Measurements from ENCODE around the gene SOHLH1. TPM values are rescaled to one million over a fixed set of nuclear protein-coding genes. Genes with fewer than 3 reads are reported as not detected.

SOHLH1 gene
- total RNA-seq, 1 experiment from 2014 or later, result not detected

DNA sequence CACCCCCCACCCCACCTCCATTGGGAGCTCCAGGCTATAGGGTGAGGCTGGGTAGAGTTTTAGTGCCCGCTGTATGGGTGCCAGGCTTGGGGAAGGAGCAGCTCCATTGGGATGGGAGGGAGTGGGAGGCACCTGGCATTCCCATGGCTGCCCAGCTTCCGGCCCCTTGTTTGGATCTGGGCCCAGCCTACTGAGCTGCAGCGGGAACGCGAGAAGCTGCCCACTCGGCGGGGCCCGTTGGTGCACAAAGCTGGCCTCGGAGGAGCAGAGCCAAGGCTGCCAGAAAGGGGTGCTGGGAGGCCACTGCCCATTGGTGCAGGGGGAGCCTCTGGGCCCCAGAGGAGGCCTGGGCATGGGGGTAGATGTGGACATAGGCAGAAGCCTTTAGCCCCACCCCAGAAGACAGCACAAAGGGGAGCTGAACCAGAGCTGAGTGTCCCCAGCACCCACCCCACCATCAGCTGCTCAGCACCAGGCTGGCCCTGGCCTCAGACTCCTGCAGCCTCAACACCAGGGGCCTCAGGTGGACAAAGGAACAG is 31.7 kb downstream of the SOHLH1 start:
- BruUV-seq (replicated peaks), result no TSS peak
- Histone ChIP-seq H3K4me3 (no peak overlapping the region), H3K9me2 (ENCODE audit: insufficient read depth) (no peaks in the 10 kb centered on the region), H3K27me3 (ENCODE audit: insufficient read depth, low read depth) (peaks cover 91% of the 10 kb centered on the region), H3K4me1 (replicated peaks; ENCODE audit: insufficient read depth) (no peaks in the 10 kb centered on the region), H3K79me2 (ENCODE audit: low read depth) (no peaks in the 10 kb centered on the region), H4K20me1 (ENCODE audit: insufficient read depth) (no peaks in the 10 kb centered on the region), H2AFZ (no peak overlapping the region), H3F3A (ENCODE audit: insufficient read depth, low read depth) (no peaks in the 10 kb centered on the region), H3K27ac (no peak overlapping the region), H3K4me2 (no peak overlapping the region), H3K36me3 (ENCODE audit: low read depth) (no peaks in the 10 kb centered on the region), H3K9me3 (ENCODE audit: insufficient read depth, low read depth) (no peaks in the 10 kb centered on the region)
- intact Hi-C loops (cut with micrococcal nuclease; ENCODE audit: unreplicated experiment), result no loop called here
- CTCF ChIA-PET, result no interaction called here
- TF ChIP-seq, protein P1, sequence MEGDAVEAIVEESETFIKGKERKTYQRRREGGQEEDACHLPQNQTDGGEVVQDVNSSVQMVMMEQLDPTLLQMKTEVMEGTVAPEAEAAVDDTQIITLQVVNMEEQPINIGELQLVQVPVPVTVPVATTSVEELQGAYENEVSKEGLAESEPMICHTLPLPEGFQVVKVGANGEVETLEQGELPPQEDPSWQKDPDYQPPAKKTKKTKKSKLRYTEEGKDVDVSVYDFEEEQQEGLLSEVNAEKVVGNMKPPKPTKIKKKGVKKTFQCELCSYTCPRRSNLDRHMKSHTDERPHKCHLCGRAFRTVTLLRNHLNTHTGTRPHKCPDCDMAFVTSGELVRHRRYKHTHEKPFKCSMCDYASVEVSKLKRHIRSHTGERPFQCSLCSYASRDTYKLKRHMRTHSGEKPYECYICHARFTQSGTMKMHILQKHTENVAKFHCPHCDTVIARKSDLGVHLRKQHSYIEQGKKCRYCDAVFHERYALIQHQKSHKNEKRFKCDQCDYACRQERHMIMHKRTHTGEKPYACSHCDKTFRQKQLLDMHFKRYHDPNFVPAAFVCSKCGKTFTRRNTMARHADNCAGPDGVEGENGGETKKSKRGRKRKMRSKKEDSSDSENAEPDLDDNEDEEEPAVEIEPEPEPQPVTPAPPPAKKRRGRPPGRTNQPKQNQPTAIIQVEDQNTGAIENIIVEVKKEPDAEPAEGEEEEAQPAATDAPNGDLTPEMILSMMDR (conservative IDR thresholded peaks at IDR 0.05), result no peak
- TF ChIP-seq EZH2 (IDR thresholded peaks at IDR 0.05; ENCODE audit: low read depth), result no peak
- POLR2A ChIA-PET (ENCODE audit: unreplicated experiment), result no interaction called here
- DNase-seq, result no peak

- Histone ChIP-seq H3K36me3 (ENCODE audit: low read depth) (no peaks in the 10 kb centered on the region), H3K27me3 (ENCODE audit: insufficient read depth, low read depth) (peaks cover 91% of the 10 kb centered on the region), H3F3A (ENCODE audit: insufficient read depth, low read depth) (no peaks in the 10 kb centered on the region), H3K9me3 (ENCODE audit: insufficient read depth, low read depth) (no peaks in the 10 kb centered on the region), H3K79me2 (ENCODE audit: low read depth) (no peaks in the 10 kb centered on the region), H3K4me1 (replicated peaks; ENCODE audit: insufficient read depth) (no peaks in the 10 kb centered on the region), H4K20me1 (ENCODE audit: insufficient read depth) (no peaks in the 10 kb centered on the region), H3K9me2 (ENCODE audit: insufficient read depth) (no peaks in the 10 kb centered on the region), H3K4me2 (no peak overlapping the region), H2AFZ (no peak overlapping the region), H3K4me3 (no peak overlapping the region), H3K27ac (no peak overlapping the region)
- ChIA-PET POLR2A (ENCODE audit: unreplicated experiment) (no interaction called here), CTCF (no interaction called here)
- no TSS peak for BruUV-seq (replicated peaks)
- DNase-seq, result no peak
- intact Hi-C loops (cut with micrococcal nuclease; ENCODE audit: unreplicated experiment), result no loop called here
- TF ChIP-seq, protein P1 (conservative IDR thresholded peaks at IDR 0.05), result no peak
- TF ChIP-seq EZH2 (IDR thresholded peaks at IDR 0.05; ENCODE audit: low read depth), result no peak
These were observed 32.5 kb downstream of the SOHLH1 start for GRCh38 chr9:135666534-135667462.

DNA sequence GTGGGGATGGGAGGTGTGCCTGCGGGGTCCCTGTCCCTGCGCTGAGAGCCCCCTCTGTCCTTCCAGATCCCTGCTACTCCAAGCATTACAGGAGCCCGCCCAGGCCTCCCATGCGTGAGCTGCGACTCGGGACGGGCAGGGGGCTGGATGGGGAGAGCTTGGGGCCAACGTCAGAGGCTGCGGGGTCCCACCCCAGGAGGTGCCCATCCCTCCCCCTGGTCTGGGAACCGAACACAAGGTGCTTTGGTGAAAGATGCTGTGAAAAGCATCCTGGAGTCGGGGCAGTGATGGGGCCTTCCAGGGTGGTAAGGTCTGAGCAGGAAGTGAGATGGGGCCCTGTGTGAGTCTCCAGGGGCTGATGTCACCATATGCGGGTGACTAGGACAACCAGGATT is 33.5 kb downstream of the SOHLH1 start:
- no peaks in the 10 kb centered on the region for H3K9me2 ChIP-seq (ENCODE audit: insufficient read depth)
- no TSS peak for BruUV-seq (replicated peaks)
- intact Hi-C loops (cut with micrococcal nuclease; ENCODE audit: unreplicated experiment), result no loop called here
- no peak overlapping the region for H3K4me2 ChIP-seq
- no peaks in the 10 kb centered on the region for H3K9me3 ChIP-seq (ENCODE audit: insufficient read depth, low read depth)
- ChIA-PET CTCF (no interaction called here), POLR2A (ENCODE audit: unreplicated experiment) (no interaction called here)
- no peaks in the 10 kb centered on the region for H3F3A ChIP-seq (ENCODE audit: insufficient read depth, low read depth)
- DNase-seq, result no peak
- H3K4me3 ChIP-seq, result no peak overlapping the region
- no peak overlapping the region for H3K27ac ChIP-seq
- H3K4me1 ChIP-seq (replicated peaks; ENCODE audit: insufficient read depth), result no peaks in the 10 kb centered on the region
- H3K79me2 ChIP-seq (ENCODE audit: low read depth), result no peaks in the 10 kb centered on the region
- TF ChIP-seq, protein P1 (conservative IDR thresholded peaks at IDR 0.05), result no peak
- TF ChIP-seq EZH2 (IDR thresholded peaks at IDR 0.05; ENCODE audit: low read depth), result peak; percentile 68; the same call in 1 of the 2 replicates
- no peaks in the 10 kb centered on the region for H3K36me3 ChIP-seq (ENCODE audit: low read depth)
- no peak overlapping the region for H2AFZ ChIP-seq
- H3K27me3 ChIP-seq (ENCODE audit: insufficient read depth, low read depth), result peaks cover 91% of the 10 kb centered on the region
- H4K20me1 ChIP-seq (ENCODE audit: insufficient read depth), result no peaks in the 10 kb centered on the region
